ENCODE measurements around the gene CRMP1.

- TF ChIP-seq CTCF (IDR thresholded peaks at IDR 0.05), result no peak
- TF ChIP-seq POLR2A (IDR thresholded peaks at IDR 0.05), result no peak
These were observed 705 bp upstream of the CRMP1 start for GRCh38 chr4:5893591-5893990.
